GM19395 (cell line): Measurements from ENCODE around the gene DOCK3.
"Not testable (repeated sequence)": the region's sequence is repeated elsewhere in the genome, so short reads cannot be mapped to it uniquely, and the experiment has no call there.

ENCODE experiments used
- ATAC-seq: cut with Tn5 transposase; IDR thresholded peaks from one replicate; pipeline ENCODE4 v1.9.1; 2021; ENCODE audit warnings: mild to moderate bottlenecking, moderate library complexity; ENCODE audit not compliant: unreplicated experiment

The DOCK3 gene

GRCh38 chr3:51353691-51354090 lies 679.0 kb downstream of the DOCK3 start:
- ATAC-seq = no peak

GRCh38 chr3:51354172-51354571 lies 679.4 kb downstream of the DOCK3 start:
- no peak for ATAC-seq

GRCh38 chr3:51354731-51355615 lies 680.2 kb downstream of the DOCK3 start:
- no peak for ATAC-seq

GRCh38 chr3:51355891-51356578 lies 681.3 kb downstream of the DOCK3 start:
- no peak for ATAC-seq

- no peak for ATAC-seq
Measured at GRCh38 chr3:51357856-51358255, 683.1 kb downstream of the DOCK3 start.

GRCh38 chr3:51358981-51359380 lies 684.3 kb downstream of the DOCK3 start:
- ATAC-seq = no peak

GRCh38 chr3:51360806-51361205 lies 686.1 kb downstream of the DOCK3 start:
- ATAC-seq = no peak

GRCh38 chr3:51361746-51362145 lies 687.0 kb downstream of the DOCK3 start:
- no peak for ATAC-seq

- no peak for ATAC-seq
Measured at GRCh38 chr3:51362476-51362875, 687.7 kb downstream of the DOCK3 start.

- not testable (repeated sequence) for ATAC-seq
Measured at GRCh38 chr3:51368276-51368675, 693.5 kb downstream of the DOCK3 start.

GRCh38 chr3:51371943-51372557 lies 697.3 kb downstream of the DOCK3 start:
- ATAC-seq = no peak

GRCh38 chr3:51373658-51374421 lies 699.1 kb downstream of the DOCK3 start:
- ATAC-seq = no peak

GRCh38 chr3:51374456-51374855 lies 699.7 kb downstream of the DOCK3 start:
- ATAC-seq = no peak

- ATAC-seq = no peak
Measured at GRCh38 chr3:51375136-51375535, 700.4 kb downstream of the DOCK3 start.

GRCh38 chr3:51375571-51375970 lies 700.8 kb downstream of the DOCK3 start:
- no peak for ATAC-seq

- no peak for ATAC-seq
Measured at GRCh38 chr3:51378065-51378464, 703.3 kb downstream of the DOCK3 start.

GRCh38 chr3:51378726-51379125 lies 704.0 kb downstream of the DOCK3 start:
- ATAC-seq = no peak

- no peak for ATAC-seq
Measured at GRCh38 chr3:51379301-51379700, 704.6 kb downstream of the DOCK3 start.

- no peak for ATAC-seq
Measured at GRCh38 chr3:51379746-51380455, 705.2 kb downstream of the DOCK3 start.

GRCh38 chr3:51380601-51381332 lies 706.0 kb downstream of the DOCK3 start:
- no peak for ATAC-seq
